Measurements from ENCODE around the gene RANBP1. TPM values are rescaled to one million over a fixed set of nuclear protein-coding genes. Genes with fewer than 3 reads are reported as not detected.

Gene RANBP1
- total and polyA plus RNA-seq, 9 of the 15 experiments (the other 6 are each of a cell fraction or from before 2014, with no cell fraction given) = 162 to 2,891 (median 1,289) TPM

DNA sequence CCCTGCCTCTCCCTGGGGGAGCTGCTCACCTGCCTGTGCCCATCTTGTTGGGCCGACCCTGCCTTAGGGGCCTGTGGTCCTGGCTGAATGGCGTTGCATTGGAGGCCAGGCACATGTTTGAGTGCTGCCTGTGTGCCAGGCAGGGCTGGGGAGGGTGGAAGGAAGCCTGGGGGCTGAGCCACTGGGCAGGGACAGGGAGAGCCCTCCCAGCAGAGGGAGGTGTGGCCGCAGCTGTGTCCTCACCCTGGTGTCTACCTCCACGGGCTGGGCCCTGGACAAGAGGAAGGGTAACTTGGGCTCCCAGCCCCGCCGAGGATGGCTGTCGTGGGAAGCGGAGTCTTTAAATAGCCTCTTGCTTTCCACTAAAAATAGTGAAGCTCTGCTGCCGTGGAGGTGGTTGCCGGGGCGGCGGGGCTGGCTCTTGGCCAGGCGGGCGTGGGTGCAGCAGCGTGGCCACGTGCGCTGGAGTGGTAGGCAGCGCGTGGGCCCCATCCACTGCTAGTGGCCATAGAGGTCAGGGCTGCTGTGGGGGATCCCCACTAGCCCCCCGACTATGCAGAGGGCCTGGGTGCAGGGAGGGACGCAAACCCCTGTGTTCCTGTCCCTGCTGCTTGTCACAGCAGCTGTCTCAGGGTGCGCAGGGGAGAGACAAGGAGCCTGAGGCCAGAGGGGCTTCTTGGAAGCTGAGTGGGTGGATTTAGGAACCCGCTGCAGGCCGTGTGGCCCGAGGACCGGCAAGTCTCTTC is 21.9 kb downstream of the RANBP1 start:
- WGBS (ENCODE audit: insufficient coverage, low coverage, missing lambda C conversion rate) = 46% methylated on average over 26 of the region's 26 CpGs
- Histone ChIP-seq H3K4me3 (no peak overlapping the region), H3K9me3 (replicated peaks; ENCODE audit: control insufficient read depth, insufficient read depth, low read depth, low read length) (no peaks in the 10 kb centered on the region), H3K9ac (ENCODE audit: insufficient read depth in 1 of 2, low read depth in 2 of 2, low read length in 2 of 2) (peak overlapping the region in 1 of 2 experiments; percentile 86; a peak in 2 of 4 replicates), H3K79me2 (ENCODE audit: control insufficient read depth, insufficient read depth, low read length) (peaks cover 11% of the 10 kb centered on the region; the same call in 1 of the 3 replicates), H3K27ac (ENCODE audit: extremely low read depth, low read depth, low read length) (no peak overlapping the region), H3K27me3 (ENCODE audit: control insufficient read depth in 2 of 2, insufficient read depth in 2 of 2, low read length in 2 of 2) (no peaks in the 10 kb centered on the region), H3K4me1 (replicated peaks in 1 of 2; ENCODE audit: control insufficient read depth in 2 of 2, insufficient read depth in 2 of 2, low read length in 2 of 2) (peaks cover 9 to 87% of the 10 kb centered on the region in 2 experiments), H3K36me3 (ENCODE audit: control insufficient read depth, insufficient read depth, low read length) (peaks cover 17% of the 10 kb centered on the region; the same call in 2 of the 3 replicates), H3K4me2 (ENCODE audit: insufficient read depth, low read length) (no peak overlapping the region), H2AFZ (ENCODE audit: low read depth, low read length) (no peak overlapping the region), H3K9me1 (ENCODE audit: control insufficient read depth, insufficient read depth, low read length) (peaks cover 18% of the 10 kb centered on the region), H4K20me1 (replicated peaks; ENCODE audit: control insufficient read depth, insufficient read depth, low read length) (peaks cover 46% of the 10 kb centered on the region)
- FAIRE-seq = no peak
- no TSS peak for BruUV-seq (replicated peaks)
- intact Hi-C loops (cut with micrococcal nuclease) (no loop called here), in situ Hi-C loops (cut with MboI) (no loop called here)
- peak; percentile 29 for ATAC-seq
- ChIA-PET CTCF (ENCODE audit: low intra/inter-chr PET ratio) (no interaction called here), POLR2A (interaction anchor here (0.9 to 7.2 kb wide), 13 partner anchors 8 to 407 kb away, joined by 3 to 68 read pairs (median 4); partner anchors contain the start of gene TRMT2A)
- peak in 1 of 4 experiments; percentile 73 for DNase-seq (ENCODE audit: extremely low read depth in 1 of 4, low spot score in 3 of 4)
- TF ChIP-seq WHSC1 (IDR thresholded peaks at IDR 0.05; ENCODE audit: low read length) (peak; percentile 50), KLF16 (IDR thresholded peaks at IDR 0.05) (no peak), ZNF518B (CRISPR knock-in tag; IDR thresholded peaks at IDR 0.05) (no peak), RHOXF2B (CRISPR knock-in tag; conservative IDR thresholded peaks at IDR 0.05) (no peak), SMARCA5 (IDR thresholded peaks at IDR 0.05) (no peak), FIP1L1 (IDR thresholded peaks at IDR 0.05; ENCODE audit: low read depth, low read length, poor library complexity, severe bottlenecking) (peak; percentile 11), ZEB2 (IDR thresholded peaks at IDR 0.05) (no peak), HNRNPK (IDR thresholded peaks at IDR 0.05; ENCODE audit: low read depth, low read length, poor library complexity, severe bottlenecking) (no peak), ZNF764 (CRISPR knock-in tag; IDR thresholded peaks at IDR 0.05; ENCODE audit: low read depth) (peak; percentile 24; the same call in 1 of the 2 replicates), SAFB2 (IDR thresholded peaks at IDR 0.05; ENCODE audit: borderline replicate concordance, low read depth, low read length, severe bottlenecking) (no peak), EGR1 (conservative IDR thresholded peaks at IDR 0.05) (peak; percentile 62), ZNF780A (CRISPR knock-in tag; IDR thresholded peaks at IDR 0.05) (no peak)
- TF ChIP-seq, protein P1, sequence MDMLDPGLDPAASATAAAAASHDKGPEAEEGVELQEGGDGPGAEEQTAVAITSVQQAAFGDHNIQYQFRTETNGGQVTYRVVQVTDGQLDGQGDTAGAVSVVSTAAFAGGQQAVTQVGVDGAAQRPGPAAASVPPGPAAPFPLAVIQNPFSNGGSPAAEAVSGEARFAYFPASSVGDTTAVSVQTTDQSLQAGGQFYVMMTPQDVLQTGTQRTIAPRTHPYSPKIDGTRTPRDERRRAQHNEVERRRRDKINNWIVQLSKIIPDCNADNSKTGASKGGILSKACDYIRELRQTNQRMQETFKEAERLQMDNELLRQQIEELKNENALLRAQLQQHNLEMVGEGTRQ (CRISPR knock-in tag; IDR thresholded peaks at IDR 0.05) = peak; percentile 40; the same call in 1 of the 2 replicates
- TF ChIP-seq, protein P2, sequence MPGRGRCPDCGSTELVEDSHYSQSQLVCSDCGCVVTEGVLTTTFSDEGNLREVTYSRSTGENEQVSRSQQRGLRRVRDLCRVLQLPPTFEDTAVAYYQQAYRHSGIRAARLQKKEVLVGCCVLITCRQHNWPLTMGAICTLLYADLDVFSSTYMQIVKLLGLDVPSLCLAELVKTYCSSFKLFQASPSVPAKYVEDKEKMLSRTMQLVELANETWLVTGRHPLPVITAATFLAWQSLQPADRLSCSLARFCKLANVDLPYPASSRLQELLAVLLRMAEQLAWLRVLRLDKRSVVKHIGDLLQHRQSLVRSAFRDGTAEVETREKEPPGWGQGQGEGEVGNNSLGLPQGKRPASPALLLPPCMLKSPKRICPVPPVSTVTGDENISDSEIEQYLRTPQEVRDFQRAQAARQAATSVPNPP (IDR thresholded peaks at IDR 0.05; ENCODE audit: borderline replicate concordance, insufficient read depth, insufficient read length) = no peak

Data from K562 (cell line).